HG02759 (cell line): Measurements from ENCODE around the gene NLRC3.
"Not testable (repeated sequence)": the region's sequence is repeated elsewhere in the genome, so short reads cannot be mapped to it uniquely, and the experiment has no call there.

ENCODE experiments used
- ATAC-seq: cut with Tn5 transposase; IDR thresholded peaks from one replicate; pipeline ENCODE4 v1.9.1; 2021; ENCODE audit warnings: mild to moderate bottlenecking, moderate library complexity; ENCODE audit not compliant: unreplicated experiment

The NLRC3 gene

GRCh38 chr16:3577302-3577752 is at the start of gene NLRC3:
TSS of gene NLRC3 (minus strand) at chr16:3577403. CDS start at chr16:3565036, 12,367 bp downstream.
- ATAC-seq = no peak

- peak; percentile 58 for ATAC-seq
These were observed 48.9 kb upstream of the NLRC3 start for GRCh38 chr16:3625911-3626732.

DNA sequence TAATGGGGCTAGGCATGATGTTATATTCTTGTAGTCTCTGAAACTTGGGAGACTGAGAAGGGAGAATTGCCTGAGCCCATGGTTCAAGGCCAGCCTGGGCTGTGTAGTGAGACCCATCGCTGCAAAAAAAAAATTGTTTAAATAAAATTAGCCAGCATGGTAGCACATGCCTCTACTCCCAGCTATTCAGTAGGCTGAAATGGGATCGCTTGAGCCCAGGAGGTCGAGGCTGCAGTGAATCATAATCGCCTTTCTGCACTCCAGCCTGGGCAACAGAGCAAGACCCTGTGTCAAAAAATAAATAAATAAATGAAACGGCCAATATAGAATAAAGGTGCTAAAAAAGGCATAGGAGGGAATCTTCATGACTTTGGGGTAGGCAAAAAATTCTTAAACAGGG is 48.1 kb upstream of the NLRC3 start:
- ATAC-seq = no peak

- ATAC-seq = peak; percentile 48
These were observed 46.4 kb upstream of the NLRC3 start for GRCh38 chr16:3623642-3624041.

GRCh38 chr16:3618769-3619141 is 41.6 kb upstream of the NLRC3 start:
- no peak for ATAC-seq

DNA sequence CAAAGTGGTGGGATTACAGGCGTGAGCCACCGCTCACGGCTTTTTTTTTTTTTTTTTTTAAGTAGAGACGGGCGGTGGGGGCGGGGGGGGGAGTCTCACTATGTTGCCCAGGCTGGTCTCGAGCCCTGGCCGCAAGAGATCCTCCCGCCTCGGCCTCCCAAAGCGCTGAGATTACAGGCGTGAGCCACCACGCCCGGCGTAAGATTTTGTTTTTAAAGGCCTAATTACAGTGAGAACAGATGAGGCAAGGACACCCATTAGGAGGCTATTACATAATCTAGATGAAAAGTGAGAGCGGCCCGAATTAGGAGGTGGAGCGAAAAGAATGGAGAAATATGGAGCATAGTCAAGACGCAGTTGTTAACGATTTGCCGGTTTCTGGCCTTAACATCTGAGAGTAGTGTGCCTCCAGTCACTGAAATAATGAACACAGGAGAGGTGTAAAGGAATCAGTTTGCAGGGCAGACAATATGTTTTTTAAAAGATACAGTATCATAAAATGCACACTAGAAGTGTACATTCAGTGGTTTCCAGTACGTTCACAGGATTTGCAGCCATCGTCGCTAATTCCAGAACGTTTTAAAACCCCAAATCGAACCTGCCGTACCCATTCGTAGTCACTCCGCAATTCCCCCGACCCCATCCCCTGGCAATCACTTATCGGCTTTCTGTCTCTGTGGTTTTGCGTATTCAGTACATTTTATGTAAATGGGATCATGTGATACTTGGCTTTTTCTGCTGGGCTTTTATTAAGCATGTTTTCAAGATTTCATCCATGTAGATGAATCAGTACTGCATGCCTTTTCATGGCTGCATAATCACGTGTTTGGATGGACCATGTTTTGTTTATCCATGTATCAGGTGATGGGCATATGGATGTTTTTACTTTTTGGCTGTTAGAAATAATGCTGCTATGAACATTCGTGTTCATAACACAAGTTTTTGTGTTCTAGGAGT is 35.6 kb upstream of the NLRC3 start:
- ATAC-seq = no peak

DNA sequence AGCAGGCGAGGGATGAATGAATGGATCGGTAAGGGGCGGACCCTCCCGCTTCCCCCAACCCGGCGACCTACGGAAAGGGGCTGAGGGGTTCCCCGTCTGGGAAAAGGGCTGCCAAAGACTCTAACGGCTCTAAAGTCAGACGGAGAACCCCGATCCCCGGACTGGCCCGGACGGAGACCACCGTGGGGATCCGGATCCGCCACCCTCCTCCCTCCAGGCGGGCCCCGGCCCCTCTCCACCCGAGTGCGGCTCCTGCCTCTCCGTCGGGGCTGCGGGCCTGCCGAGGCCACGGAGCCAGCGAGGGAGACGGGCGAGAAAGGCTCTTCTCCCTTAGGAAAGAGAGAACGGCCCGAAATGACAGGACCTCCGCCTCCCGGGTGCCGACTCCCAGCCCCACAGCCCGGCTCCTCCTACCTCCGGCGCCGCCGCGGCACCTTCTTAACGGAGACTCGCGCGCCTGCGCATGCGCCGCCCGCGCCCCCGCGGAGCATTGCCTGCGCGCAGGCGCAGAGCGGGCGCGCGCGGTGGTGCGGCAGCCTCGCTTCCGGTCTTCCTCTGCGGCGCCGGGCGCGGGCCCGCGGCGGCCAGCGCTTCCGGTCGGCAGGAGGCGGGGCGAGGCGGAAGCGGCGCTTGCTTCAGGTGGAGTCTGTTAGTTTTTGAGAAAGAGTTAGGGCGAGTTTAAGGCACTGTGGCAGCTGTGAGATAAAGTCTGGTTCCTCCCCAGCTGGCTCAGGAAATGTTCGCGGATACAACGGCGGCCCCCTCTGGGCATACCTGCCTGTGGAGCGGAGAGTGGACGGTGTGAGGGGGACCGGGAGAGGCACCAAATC is 34.2 kb upstream of the NLRC3 start, which contains the start of gene SLX4:
Gene SLX4 (minus strand): TSS at position 461 of the 830 bp plus-strand sequence. CDS start 2,642 bp downstream, outside the sequence.
- peak; percentile 90 for ATAC-seq

- ATAC-seq = no peak
These were observed 33.5 kb upstream of the NLRC3 start for GRCh38 chr16:3610698-3611145.

DNA sequence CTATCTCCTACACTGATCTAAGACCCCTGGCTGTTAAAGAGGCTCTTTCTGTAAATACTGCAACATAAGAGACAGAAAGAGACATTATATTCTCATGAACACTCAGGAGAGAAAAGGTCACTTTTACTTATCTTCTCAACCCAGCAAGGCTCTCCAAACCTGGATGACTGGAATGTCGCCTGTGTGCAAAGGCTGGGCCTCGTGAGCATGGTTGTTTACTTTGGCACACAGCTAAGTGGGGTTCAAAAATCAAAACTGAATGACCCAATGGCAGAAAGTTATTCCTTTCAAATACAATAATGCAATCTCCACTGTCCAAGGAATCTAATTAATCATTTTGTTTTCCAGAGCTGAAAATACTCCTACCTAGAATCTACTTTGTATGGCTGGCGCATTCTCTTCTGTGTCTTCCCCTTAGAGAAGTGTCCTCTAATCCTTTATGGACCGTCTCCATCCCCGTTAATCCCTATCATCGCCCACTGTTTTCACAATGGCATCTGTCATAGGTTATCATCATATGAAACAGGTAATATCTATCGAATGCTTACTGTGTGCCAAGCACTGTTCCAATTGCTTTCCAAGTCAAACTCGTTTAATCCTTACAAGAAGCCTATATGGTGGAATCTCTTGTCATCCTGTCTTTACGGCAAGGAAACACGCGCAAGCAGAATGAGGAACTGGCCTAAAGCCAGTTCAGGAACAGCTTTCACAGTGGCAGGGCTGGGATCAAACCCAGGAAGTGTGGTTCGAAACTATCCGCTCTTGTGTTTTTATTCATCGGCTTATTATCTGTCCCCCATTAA is 32.9 kb upstream of the NLRC3 start:
- no peak for ATAC-seq

GRCh38 chr16:3608976-3609375 is 31.8 kb upstream of the NLRC3 start:
- not testable (repeated sequence) for ATAC-seq

DNA sequence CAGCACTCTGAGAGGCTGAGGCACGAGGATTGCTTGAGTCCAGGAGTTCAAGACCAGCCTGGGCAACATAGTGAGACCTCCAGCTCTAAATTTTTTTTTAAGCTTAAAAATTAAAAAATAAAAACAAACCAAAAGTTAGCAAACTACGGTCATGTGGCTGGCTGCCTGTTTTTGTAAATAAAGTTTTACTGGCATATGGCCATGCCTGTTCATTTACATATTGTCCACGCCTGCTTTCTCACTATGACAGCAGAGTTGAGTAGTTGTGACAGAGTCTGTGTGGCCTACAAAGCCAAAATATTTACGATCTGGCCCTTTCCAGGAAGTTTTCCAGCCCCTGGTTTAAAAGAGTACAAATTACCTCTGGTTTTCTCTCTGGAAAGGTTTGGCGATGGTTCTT is 30.9 kb upstream of the NLRC3 start:
- no peak for ATAC-seq

DNA sequence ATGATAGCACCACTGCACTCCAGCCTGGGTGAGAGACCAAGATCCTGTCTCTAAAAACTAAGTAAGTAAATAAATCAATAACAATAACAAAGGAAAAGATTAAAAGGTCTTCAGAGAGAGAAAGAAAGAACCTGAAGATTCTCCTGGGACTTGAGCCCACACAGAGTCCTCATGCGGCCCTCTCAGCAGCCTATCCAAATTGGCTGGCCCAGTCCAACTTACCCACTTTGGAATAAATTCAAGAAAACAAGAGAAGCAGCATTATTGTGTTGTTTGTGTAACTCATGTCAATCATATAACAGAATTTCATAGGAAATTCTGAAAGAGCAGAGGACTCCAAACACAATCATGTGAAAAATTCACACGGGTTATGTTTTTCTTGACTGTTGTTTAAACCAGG is 30.4 kb upstream of the NLRC3 start:
- no peak for ATAC-seq

GRCh38 chr16:3607161-3607560 is 30.0 kb upstream of the NLRC3 start:
- no peak for ATAC-seq

DNA sequence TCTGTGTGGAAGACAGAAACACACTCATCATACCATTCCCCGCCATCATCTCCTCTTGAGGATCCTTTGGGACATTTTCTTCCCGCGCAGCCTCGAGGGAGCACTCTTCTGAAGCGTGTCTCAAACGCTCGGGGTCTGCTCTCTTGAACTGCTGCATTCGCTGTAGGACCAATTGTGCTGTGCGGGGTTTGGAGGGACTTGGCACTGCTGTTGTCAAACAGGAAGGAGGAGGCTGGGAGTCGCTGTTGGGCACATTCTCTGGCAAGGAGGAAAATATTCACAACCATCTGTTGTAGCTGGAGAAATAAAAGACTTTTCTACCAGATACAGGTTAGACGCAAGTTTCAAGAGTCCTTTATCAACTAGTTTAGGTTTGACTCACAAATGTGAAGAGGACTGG is 29.2 kb upstream of the NLRC3 start:
- no peak for ATAC-seq

DNA sequence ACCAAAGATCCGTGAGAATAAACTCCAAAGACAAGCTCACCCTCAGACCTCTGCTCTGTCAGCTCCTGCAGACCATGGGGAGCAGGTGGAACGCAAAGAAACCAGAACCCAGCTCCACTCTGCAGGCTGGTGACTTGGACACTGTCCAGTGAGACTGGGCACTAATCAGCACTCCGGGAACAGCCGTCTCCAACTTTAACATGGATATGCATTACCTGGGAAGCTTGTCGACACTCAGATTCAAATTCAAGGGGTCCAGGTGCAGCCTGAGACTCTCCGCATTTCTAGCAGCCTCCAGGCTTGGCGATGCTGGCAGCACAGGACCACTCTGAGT is 25.1 kb upstream of the NLRC3 start:
- ATAC-seq = no peak

DNA sequence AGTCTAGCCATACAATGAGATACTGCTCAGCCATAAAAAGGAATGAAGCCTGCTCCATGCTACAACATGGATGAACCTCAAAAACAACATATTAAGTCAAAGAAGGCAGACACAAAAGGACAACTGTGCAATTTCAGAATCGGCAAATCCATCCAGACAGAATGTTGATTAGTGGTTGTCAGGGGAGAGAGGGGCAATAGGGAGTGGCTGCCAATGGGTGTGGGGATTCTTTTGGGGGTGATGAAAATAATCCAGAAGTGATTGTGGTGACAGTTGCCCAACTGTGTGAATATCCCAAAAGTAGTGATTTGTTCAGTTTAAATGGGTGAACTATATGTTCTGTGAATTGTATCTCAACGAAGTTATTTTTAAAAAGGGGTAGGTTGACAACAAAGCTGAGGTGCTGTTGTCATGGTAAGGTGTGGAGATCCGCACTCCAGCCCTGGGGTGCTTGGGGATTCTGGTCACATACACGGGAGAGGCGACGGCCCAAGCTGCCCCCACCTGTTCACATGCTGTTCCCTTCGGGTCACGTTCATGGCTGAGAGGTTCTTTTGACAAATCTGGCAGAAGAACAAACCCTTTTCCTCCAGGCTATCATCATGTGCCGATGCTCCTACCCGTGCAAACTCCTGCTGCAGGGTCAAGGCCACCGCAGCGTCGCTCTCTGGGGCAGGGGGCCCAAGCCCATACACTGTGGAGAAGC is 24.6 kb upstream of the NLRC3 start:
- no peak for ATAC-seq

DNA sequence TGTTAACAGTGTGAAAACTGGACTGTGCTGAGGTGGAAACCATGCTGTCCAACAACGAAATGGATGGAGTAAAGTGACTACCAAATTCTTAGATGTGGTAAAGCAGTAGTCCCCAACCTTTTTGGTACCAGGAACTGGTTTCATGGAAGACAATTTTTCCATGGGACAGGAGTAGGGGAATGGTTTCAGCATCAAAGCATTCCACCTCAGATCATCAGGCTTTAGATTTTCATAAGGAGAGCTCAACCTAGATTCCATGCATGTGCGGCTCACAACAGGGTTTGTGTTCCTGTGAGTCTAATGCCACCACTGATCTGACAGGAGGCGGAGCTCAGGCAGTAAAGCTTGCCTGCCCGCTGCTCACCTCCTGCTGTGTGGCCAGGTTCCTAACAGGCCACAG is 22.7 kb upstream of the NLRC3 start:
- no peak for ATAC-seq

- no peak for ATAC-seq
These were observed 21.9 kb upstream of the NLRC3 start for GRCh38 chr16:3599121-3599520.

GRCh38 chr16:3598236-3598635 is 21.0 kb upstream of the NLRC3 start:
- no peak for ATAC-seq
